Measurements from ENCODE around the gene PPM1L. TPM values are rescaled to one million over a fixed set of nuclear protein-coding genes. Genes with fewer than 3 reads are reported as not detected.
A peak's percentile ranks its signal among the peaks of the same experiment; 100 is the strongest.

Gene PPM1L
- total and polyA plus RNA-seq, 2 of the 13 experiments (the other 11 are each of a cell fraction or from before 2014, with no cell fraction given) = 0.22 to 1.4 TPM

DNA sequence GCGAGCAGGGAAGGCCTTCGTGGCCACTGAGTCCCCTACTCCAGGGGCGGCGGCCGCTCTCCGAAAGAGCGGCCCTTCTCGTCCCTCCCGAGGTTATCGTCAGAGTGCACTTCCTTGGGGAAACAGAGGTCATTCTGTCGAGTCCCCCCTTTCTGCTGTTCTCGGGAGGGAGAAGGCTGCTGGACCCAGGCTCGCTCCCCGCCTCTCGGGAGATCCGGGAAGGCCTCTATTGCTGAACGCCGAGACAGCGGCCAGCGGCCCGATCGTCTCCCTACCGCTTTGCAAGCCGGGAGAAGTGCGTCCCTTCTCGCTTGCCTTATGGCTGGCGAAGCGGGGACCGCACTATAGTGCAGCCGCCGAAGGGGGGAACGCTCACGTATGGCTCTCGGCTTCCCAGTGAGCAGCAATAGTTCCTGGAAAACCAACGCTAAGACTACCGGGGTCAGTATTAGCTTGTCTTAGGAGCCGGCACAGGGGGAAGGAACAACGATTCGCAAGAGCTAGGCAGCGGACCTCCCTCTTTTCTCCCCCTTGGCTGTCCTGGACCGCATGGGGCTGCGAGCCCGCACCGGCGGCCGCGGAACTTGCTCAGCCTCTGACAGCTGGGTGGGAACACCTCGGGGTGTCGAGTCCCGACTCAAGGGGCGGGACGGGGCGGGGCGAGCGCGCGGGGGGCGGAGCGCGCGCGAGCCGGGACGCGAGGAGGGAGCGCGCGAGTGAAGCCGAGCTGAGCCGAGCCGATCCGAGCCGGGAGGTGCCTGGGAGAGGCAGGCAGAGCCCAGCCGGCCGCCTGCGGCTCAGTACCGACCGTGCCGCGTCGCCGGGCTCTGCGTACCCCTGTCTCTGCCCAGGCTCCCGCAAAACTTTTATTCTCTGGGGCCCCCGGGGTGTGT is 930 bp upstream of the PPM1L start (continued):
- TF ChIP-seq, protein P1, sequence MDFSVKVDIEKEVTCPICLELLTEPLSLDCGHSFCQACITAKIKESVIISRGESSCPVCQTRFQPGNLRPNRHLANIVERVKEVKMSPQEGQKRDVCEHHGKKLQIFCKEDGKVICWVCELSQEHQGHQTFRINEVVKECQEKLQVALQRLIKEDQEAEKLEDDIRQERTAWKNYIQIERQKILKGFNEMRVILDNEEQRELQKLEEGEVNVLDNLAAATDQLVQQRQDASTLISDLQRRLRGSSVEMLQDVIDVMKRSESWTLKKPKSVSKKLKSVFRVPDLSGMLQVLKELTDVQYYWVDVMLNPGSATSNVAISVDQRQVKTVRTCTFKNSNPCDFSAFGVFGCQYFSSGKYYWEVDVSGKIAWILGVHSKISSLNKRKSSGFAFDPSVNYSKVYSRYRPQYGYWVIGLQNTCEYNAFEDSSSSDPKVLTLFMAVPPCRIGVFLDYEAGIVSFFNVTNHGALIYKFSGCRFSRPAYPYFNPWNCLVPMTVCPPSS (IDR thresholded peaks at IDR 0.05) = no peak
- TF ChIP-seq SMC3 (IDR thresholded peaks at IDR 0.05; ENCODE audit: low read length) = no peak
- TF ChIP-seq RAD51 (IDR thresholded peaks at IDR 0.05; ENCODE audit: borderline replicate concordance) = no peak
- no peak for TF ChIP-seq ZMAT3 (CRISPR knock-in tag; conservative IDR thresholded peaks at IDR 0.05)
- no peak for TF ChIP-seq ZFAT (CRISPR knock-in tag; conservative IDR thresholded peaks at IDR 0.05)
- no peak for TF ChIP-seq TBL1XR1 (IDR thresholded peaks at IDR 0.05; ENCODE audit: borderline replicate concordance, low read length, partially characterized antibody)
- no peak for TF ChIP-seq EHMT2 (IDR thresholded peaks at IDR 0.05; ENCODE audit: borderline replicate concordance, low read depth, low read length)
- TF ChIP-seq KDM4B (CRISPR knock-in tag; IDR thresholded peaks at IDR 0.05) = no peak
- no peak for TF ChIP-seq NFE2 (CRISPR knock-in tag; IDR thresholded peaks at IDR 0.05)
- TF ChIP-seq SMAD3 (CRISPR knock-in tag; IDR thresholded peaks at IDR 0.05) = no peak
- TF ChIP-seq KDM5B (CRISPR knock-in tag; IDR thresholded peaks at IDR 0.05; ENCODE audit: borderline replicate concordance) = no peak
- TF ChIP-seq SRSF9 (IDR thresholded peaks at IDR 0.05; ENCODE audit: borderline replicate concordance, insufficient read depth, low read depth, low read length, poor library complexity, severe bottlenecking) = no peak
- TF ChIP-seq ZC3H4 (CRISPR knock-in tag; IDR thresholded peaks at IDR 0.05; ENCODE audit: borderline replicate concordance) = no peak
- 0 out of 2 replicates have a peak, but pooled peaks have one; percentile 37 for TF ChIP-seq ZFP82 (CRISPR knock-in tag; IDR thresholded peaks at IDR 0.05; ENCODE audit: borderline replicate concordance)
- TF ChIP-seq, protein P2, sequence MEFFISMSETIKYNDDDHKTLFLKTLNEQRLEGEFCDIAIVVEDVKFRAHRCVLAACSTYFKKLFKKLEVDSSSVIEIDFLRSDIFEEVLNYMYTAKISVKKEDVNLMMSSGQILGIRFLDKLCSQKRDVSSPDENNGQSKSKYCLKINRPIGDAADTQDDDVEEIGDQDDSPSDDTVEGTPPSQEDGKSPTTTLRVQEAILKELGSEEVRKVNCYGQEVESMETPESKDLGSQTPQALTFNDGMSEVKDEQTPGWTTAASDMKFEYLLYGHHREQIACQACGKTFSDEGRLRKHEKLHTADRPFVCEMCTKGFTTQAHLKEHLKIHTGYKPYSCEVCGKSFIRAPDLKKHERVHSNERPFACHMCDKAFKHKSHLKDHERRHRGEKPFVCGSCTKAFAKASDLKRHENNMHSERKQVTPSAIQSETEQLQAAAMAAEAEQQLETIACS (CRISPR knock-in tag; IDR thresholded peaks at IDR 0.05) = peak; percentile 69
- TF ChIP-seq, protein P3, sequence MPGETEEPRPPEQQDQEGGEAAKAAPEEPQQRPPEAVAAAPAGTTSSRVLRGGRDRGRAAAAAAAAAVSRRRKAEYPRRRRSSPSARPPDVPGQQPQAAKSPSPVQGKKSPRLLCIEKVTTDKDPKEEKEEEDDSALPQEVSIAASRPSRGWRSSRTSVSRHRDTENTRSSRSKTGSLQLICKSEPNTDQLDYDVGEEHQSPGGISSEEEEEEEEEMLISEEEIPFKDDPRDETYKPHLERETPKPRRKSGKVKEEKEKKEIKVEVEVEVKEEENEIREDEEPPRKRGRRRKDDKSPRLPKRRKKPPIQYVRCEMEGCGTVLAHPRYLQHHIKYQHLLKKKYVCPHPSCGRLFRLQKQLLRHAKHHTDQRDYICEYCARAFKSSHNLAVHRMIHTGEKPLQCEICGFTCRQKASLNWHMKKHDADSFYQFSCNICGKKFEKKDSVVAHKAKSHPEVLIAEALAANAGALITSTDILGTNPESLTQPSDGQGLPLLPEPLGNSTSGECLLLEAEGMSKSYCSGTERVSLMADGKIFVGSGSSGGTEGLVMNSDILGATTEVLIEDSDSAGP (CRISPR knock-in tag; IDR thresholded peaks at IDR 0.05; ENCODE audit: borderline replicate concordance) = peak; percentile 62; the same call in 1 of the 2 replicates
- peak; percentile 87 for TF ChIP-seq ZFY (CRISPR knock-in tag; IDR thresholded peaks at IDR 0.05)
- TF ChIP-seq, protein P4, sequence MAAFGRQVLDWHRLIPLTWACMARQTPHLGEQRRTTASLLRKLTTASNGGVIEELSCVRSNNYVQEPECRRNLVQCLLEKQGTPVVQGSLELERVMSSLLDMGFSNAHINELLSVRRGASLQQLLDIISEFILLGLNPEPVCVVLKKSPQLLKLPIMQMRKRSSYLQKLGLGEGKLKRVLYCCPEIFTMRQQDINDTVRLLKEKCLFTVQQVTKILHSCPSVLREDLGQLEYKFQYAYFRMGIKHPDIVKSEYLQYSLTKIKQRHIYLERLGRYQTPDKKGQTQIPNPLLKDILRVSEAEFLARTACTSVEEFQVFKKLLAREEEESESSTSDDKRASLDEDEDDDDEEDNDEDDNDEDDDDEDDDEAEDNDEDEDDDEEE (CRISPR knock-in tag; IDR thresholded peaks at IDR 0.05) = no peak
- TF ChIP-seq ATF7 (IDR thresholded peaks at IDR 0.05) = no peak
- TF ChIP-seq ATF7 (CRISPR knock-in tag; IDR thresholded peaks at IDR 0.05) = no peak
- no peak for TF ChIP-seq ZNF34 (CRISPR knock-in tag; IDR thresholded peaks at IDR 0.05; ENCODE audit: borderline replicate concordance)
- TF ChIP-seq KMT2A (CRISPR knock-in tag; IDR thresholded peaks at IDR 0.05) = peak; percentile 12; the same call in 1 of the 2 replicates
- TF ChIP-seq ZNF441 (CRISPR knock-in tag; IDR thresholded peaks at IDR 0.05; ENCODE audit: borderline replicate concordance) = no peak
- TF ChIP-seq, protein P5, sequence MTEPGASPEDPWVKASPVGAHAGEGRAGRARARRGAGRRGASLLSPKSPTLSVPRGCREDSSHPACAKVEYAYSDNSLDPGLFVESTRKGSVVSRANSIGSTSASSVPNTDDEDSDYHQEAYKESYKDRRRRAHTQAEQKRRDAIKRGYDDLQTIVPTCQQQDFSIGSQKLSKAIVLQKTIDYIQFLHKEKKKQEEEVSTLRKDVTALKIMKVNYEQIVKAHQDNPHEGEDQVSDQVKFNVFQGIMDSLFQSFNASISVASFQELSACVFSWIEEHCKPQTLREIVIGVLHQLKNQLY (CRISPR knock-in tag; IDR thresholded peaks at IDR 0.05) = no peak
- 0 out of 2 replicates have a peak, but pooled peaks have one; percentile 17 for TF ChIP-seq ZNF263 (CRISPR knock-in tag; IDR thresholded peaks at IDR 0.05)

Data from HepG2 (cell line).